K562 (cell line): ENCODE measurements around the gene NMNAT3. TPM values are rescaled to one million over a fixed set of nuclear protein-coding genes. Genes with fewer than 3 reads are reported as not detected.

ENCODE experiments used
- ATAC-seq: fragments of 200-7000 bp; cut with Tn5 transposase; 3 replicates; pipeline ENCODE4 v1.9.1; 2020; ENCODE audit warnings: moderate library complexity
- BruUV-seq: library from RNA; stranded (reverse); fragments of 400-500 nt; replicated peaks from 2 replicates; lab custom pipeline; 2021; lab: Mats Ljungman, UMichigan
- CTCF ChIA-PET: fragments of 300-600 bp; formaldehyde crosslinking; extraction: SDS; loops from one replicate; lab custom pipeline; 2021; ENCODE audit warnings: low intra/inter-chr PET ratio; lab: Yijun Ruan, JAX
- POLR2A ChIA-PET: fragments of 300-600, 350-650 bp; sonication (Branson Sonifier 250); formaldehyde crosslinking; extraction: SDS; loops from one replicate; lab custom pipeline; 2021; ENCODE audit warnings: antibody characterized with exemption, inconsistent platforms; lab: Yijun Ruan, JAX
- DNase-seq, 4 experiments: peaks; one replicate each; pipeline versions ENCODE4 v3.0.0 to v3.0.0-alpha.2; 2011 to 2018; ENCODE audit warnings: low spot score in 3 of 4, mixed read lengths in 3 of 4; ENCODE audit errors: extremely low read depth in 1 of 4
- FAIRE-seq: peaks from 2 replicates; lab custom pipeline; 2011; peaks lifted over from hg19 to GRCh38; lab: Jason Lieb, UNC
- H2AFZ ChIP-seq: 2 replicates; pipeline ENCODE4 v1.6.0; 2011; ENCODE audit warnings: low read depth, low read length, control low read depth, inconsistent platforms
- H3K27ac ChIP-seq: fragments of 200-600 bp; 3 replicates; pipeline ENCODE4 v1.8.0; 2011; ENCODE audit warnings: low read depth, mild to moderate bottlenecking, control low read depth, inconsistent platforms, low read length, moderate library complexity, mixed read lengths; ENCODE audit errors: extremely low read depth
- H3K27me3 ChIP-seq, 2 experiments: fragments of 300-600 bp in 1 of 2; 2 replicates in 1 of 2; 3 replicates in 1 of 2; pipeline versions ENCODE4 v1.6.0 to v1.8.0; 2011; ENCODE audit warnings: inconsistent platforms in 2 of 2, low read length in 2 of 2, mild to moderate bottlenecking in 1 of 2, mixed read lengths in 1 of 2, moderate library complexity in 1 of 2; ENCODE audit not compliant: control insufficient read depth in 2 of 2, insufficient read depth in 2 of 2
- H3K36me3 ChIP-seq: fragments of 300-600 bp; 3 replicates; pipeline ENCODE4 v1.8.0; 2011; ENCODE audit warnings: mild to moderate bottlenecking, low read length, inconsistent platforms; ENCODE audit not compliant: control insufficient read depth, insufficient read depth
- H3K4me1 ChIP-seq, 2 experiments: fragments of 200-600 bp in 1 of 2; replicated peaks in 1 of 2; 2 replicates in 1 of 2; 3 replicates in 1 of 2; pipeline versions ENCODE4 v1.5.1 to v1.8.0; 2011; ENCODE audit warnings: inconsistent platforms in 2 of 2, low read length in 2 of 2, mild to moderate bottlenecking in 1 of 2, mixed read lengths in 1 of 2, moderate library complexity in 1 of 2; ENCODE audit not compliant: control insufficient read depth in 2 of 2, insufficient read depth in 2 of 2
- H3K4me2 ChIP-seq: 2 replicates; pipeline ENCODE4 v1.6.1; 2011; ENCODE audit warnings: low read length, control low read depth, inconsistent platforms, mixed read lengths; ENCODE audit not compliant: insufficient read depth
- H3K4me3 ChIP-seq: fragments of 200-600 bp; sonication (generic), shearing (Covaris generic); 2 replicates; pipeline ENCODE4 v1.5.1; 2016; ENCODE audit warnings: control low read depth, inconsistent platforms
- H3K79me2 ChIP-seq: fragments of 200-600 bp; 3 replicates; pipeline ENCODE4 v1.8.0; 2011; ENCODE audit warnings: low read length, inconsistent platforms; ENCODE audit not compliant: control insufficient read depth, insufficient read depth
- H3K9ac ChIP-seq, 2 experiments: 2 replicates each; pipeline versions ENCODE4 v1.6.0 to v1.6.1; 2011; ENCODE audit warnings: low read depth in 2 of 2, low read length in 2 of 2, control low read depth in 1 of 2, inconsistent platforms in 1 of 2, mild to moderate bottlenecking in 1 of 2, mixed read lengths in 1 of 2; ENCODE audit not compliant: insufficient read depth in 1 of 2
- H3K9me1 ChIP-seq: one replicate; pipeline ENCODE4 v1.6.0; 2011; ENCODE audit warnings: inconsistent platforms, mild to moderate bottlenecking, low read length, moderate library complexity; ENCODE audit not compliant: control insufficient read depth, insufficient read depth
- H3K9me3 ChIP-seq: replicated peaks from 2 replicates; pipeline ENCODE4 v1.5.1; 2011; ENCODE audit warnings: low read depth, low read length, inconsistent platforms; ENCODE audit not compliant: control insufficient read depth, insufficient read depth
- H4K20me1 ChIP-seq: replicated peaks from 2 replicates; pipeline ENCODE4 v1.6.1; 2011; ENCODE audit warnings: low read length, inconsistent platforms, mixed read lengths; ENCODE audit not compliant: control insufficient read depth, insufficient read depth
- DIDO1 ChIP-seq: fragments of 450-650 bp; IDR thresholded peaks from 2 replicates; pipeline ENCODE4 v1.6.1; 2016; ENCODE audit warnings: low read depth, missing biosample characterization, missing genetic modification characterization
- ELF1 ChIP-seq: fragments of 200-800 bp; sonication (Bioruptor generic); IDR thresholded peaks from 2 replicates; pipeline ENCODE4 v1.6.1; 2016; ENCODE audit warnings: missing genetic modification characterization, missing compliant biosample characterization
- GTF2E2 ChIP-seq: fragments of 200-800 bp; sonication (Bioruptor generic); IDR thresholded peaks from 2 replicates; pipeline ENCODE4 v1.6.1; 2016; ENCODE audit warnings: missing genetic modification characterization, missing compliant biosample characterization
- MYBL2 ChIP-seq, 2 experiments: fragments of 450-650 bp in 1 of 2; sonication (generic) in 1 of 2; formaldehyde crosslinking in 1 of 2; IDR thresholded peaks; 2 replicates each; pipeline versions ENCODE4 v1.6.1 to v1.8.1; 2017 to 2022; ENCODE audit warnings: borderline replicate concordance in 1 of 2, inconsistent platforms in 1 of 2, low read depth in 1 of 2, mild to moderate bottlenecking in 1 of 2, missing genetic modification reagents in 1 of 2, moderate library complexity in 1 of 2
- PRPF4 ChIP-seq: fragments of 200-400 bp; formaldehyde crosslinking; IDR thresholded peaks from one replicate; pipeline ENCODE4 v1.6.1; 2017; ENCODE audit warnings: low read length, low read depth, mild to moderate bottlenecking; ENCODE audit not compliant: insufficient read depth, poor library complexity, severe bottlenecking
- PURB ChIP-seq: sonication (generic); formaldehyde crosslinking; IDR thresholded peaks from 2 replicates; pipeline ENCODE4 v1.9.0; 2021; ENCODE audit warnings: low read depth, mild to moderate bottlenecking, missing genetic modification reagents
- STAG1 ChIP-seq: sonication (generic); formaldehyde crosslinking; IDR thresholded peaks from 2 replicates; pipeline ENCODE4 v1.5.0; 2020; ENCODE audit warnings: missing genetic modification reagents, borderline replicate concordance
- STAT6 ChIP-seq: sonication (generic); formaldehyde crosslinking; IDR thresholded peaks from 2 replicates; pipeline ENCODE4 v1.8.1; 2023; ENCODE audit warnings: mild to moderate bottlenecking, missing genetic modification reagents
- ZFP30 ChIP-seq: fragments of 250-450 bp; sonication (Bioruptor Pico); IDR thresholded peaks from 2 replicates; pipeline ENCODE4 v1.8.0; 2022; ENCODE audit warnings: moderate library complexity, mild to moderate bottlenecking, inconsistent platforms, borderline replicate concordance
- ZNF146 ChIP-seq: IDR thresholded peaks from one replicate; pipeline ENCODE4 v1.6.1; 2018; ENCODE audit warnings: missing compliant biosample characterization; ENCODE audit not compliant: unreplicated experiment
- ZNF197 ChIP-seq: fragments of 200-800 bp; sonication (Bioruptor generic); IDR thresholded peaks from 2 replicates; pipeline ENCODE4 v1.6.1; 2016; ENCODE audit warnings: low read depth, missing genetic modification characterization, missing compliant biosample characterization
- ZNF696 ChIP-seq: fragments of 250-450 bp; sonication (Bioruptor Pico); conservative IDR thresholded peaks from 2 replicates; pipeline ENCODE4 v1.4.0; 2020; ENCODE audit warnings: mild to moderate bottlenecking, moderate library complexity
- WGBS: fragments of 100-300 bp; shearing (Covaris generic); methylation state at CpG from one replicate; pipeline ENCODE4 v1.1.6; 2016; ENCODE audit warnings: low coverage, mixed read lengths; ENCODE audit not compliant: insufficient coverage; ENCODE audit errors: missing lambda C conversion rate; 5-methylcytosine and 5-hydroxymethylcytosine counted together
- in situ Hi-C: fragments of 300-500 bp; cut with MboI; formaldehyde crosslinking; loops from 4 replicates; pipeline ENCODE4 v1.15.0; 2018; ENCODE audit warnings: inconsistent platforms, mixed read lengths
- intact Hi-C: fragments of 100-400 bp; cut with micrococcal nuclease; formaldehyde crosslinking; loops from 2 replicates; pipeline ENCODE4 v1.14.2; 2022
- polyA plus RNA-seq, 8 experiments: library from polyadenylated mRNA; depleted of rRNA in 4 of 8; stranded (reverse) in 5 of 8; unstranded in 3 of 8; fragments of >200 nt; fragmentation: Nextera tagmentation in 2 of 8; fragmentation: Illumina TruSeq in 1 of 8; extraction: Ambion mirVana in 2 of 8; extraction: Trizol in 1 of 8; gene quantifications; 2 replicates each; pipeline versions ENCODE4 v1.2.1 to v1.2.3, GENCODE V29; 2011 to 2014; ENCODE audit warnings: inconsistent platforms in 1 of 8, missing spikeins in 1 of 8
- total RNA-seq, 7 experiments: library from RNA; depleted of rRNA in 6 of 7; stranded (reverse); fragments of >200 nt in 6 of 7; fragmentation: Illumina TruSeq in 2 of 7; extraction: Trizol in 2 of 7; gene quantifications; 2 replicates each; pipeline versions ENCODE4 v1.2.1 to v1.2.3, GENCODE V29; 2011 to 2021; ENCODE audit warnings: low replicate concordance in 1 of 7

The NMNAT3 gene
- total and polyA plus RNA-seq, 9 of the 15 experiments (the other 6 are each of a cell fraction or from before 2014, with no cell fraction given): 2.3 to 12.5 (median 6.6) TPM

- no peak for FAIRE-seq
Observed at GRCh38 chr3:139633511-139633910, 44.3 kb downstream of the NMNAT3 start.

More at GRCh38 chr3:139633511-139633910, 44.3 kb downstream of the NMNAT3 start:
- no peak overlapping the region for H3K4me3 ChIP-seq
- ChIA-PET POLR2A (no interaction called here), CTCF (no interaction called here)
- in situ Hi-C loops (no loop called here), intact Hi-C loops (no loop called here)
- H3K9me1 ChIP-seq: no peaks in the 10 kb centered on the region
- no peak overlapping the region for H3K27ac ChIP-seq
- no peaks in the 10 kb centered on the region for H4K20me1 ChIP-seq
- no peaks in the 10 kb centered on the region for H3K79me2 ChIP-seq
- H2AFZ ChIP-seq: no peak overlapping the region
- peaks cover 0 to 6% of the 10 kb centered on the region in 2 experiments; a peak in 1 of 5 replicates for H3K27me3 ChIP-seq
- no peak for ATAC-seq
- H3K36me3 ChIP-seq: no peaks in the 10 kb centered on the region
- no peak overlapping the region for H3K9ac ChIP-seq
- no peaks in the 10 kb centered on the region for H3K4me1 ChIP-seq
- no peak for TF ChIP-seq DIDO1 (tag)
- TF ChIP-seq GTF2E2: no peak
- no peak for TF ChIP-seq ELF1 (tag)
- no peak for TF ChIP-seq STAG1 (CRISPR knock-in tag)
- TF ChIP-seq ZFP30 (CRISPR knock-in tag): no peak
- no peak for TF ChIP-seq ZNF696 (CRISPR knock-in tag)
- no peak for TF ChIP-seq STAT6 (CRISPR knock-in tag)
- no peak for TF ChIP-seq ZNF146 (CRISPR knock-in tag)
- TF ChIP-seq PRPF4: no peak
- TF ChIP-seq ZNF197: no peak
- TF ChIP-seq MYBL2 (IDR thresholded peaks at IDR 0.05; ENCODE audit: low read depth): no peak
- no peak for TF ChIP-seq MYBL2 (CRISPR knock-in tag; IDR thresholded peaks at IDR 0.05; ENCODE audit: borderline replicate concordance)
- TF ChIP-seq PURB (CRISPR knock-in tag): no peak
- BruUV-seq: no TSS peak
- DNase-seq: no peak
- H3K9me3 ChIP-seq: no peaks in the 10 kb centered on the region; the same call in 1 of the 2 replicates
- H3K4me2 ChIP-seq: no peak overlapping the region
- 11% methylated on average over 6 of the region's 6 CpGs for WGBS
